ENCODE data around the gene IDE.

GRCh38 chr10:92547676-92548075, 26.2 kb downstream of the IDE start:
- no peak for TF ChIP-seq CTCF (conservative IDR thresholded peaks at IDR 0.05)
- TF ChIP-seq EZH2 (IDR thresholded peaks at IDR 0.05; ENCODE audit: low read depth) = no peak
